Nephron (organoid): ENCODE measurements around the gene FBN1.

Source experiments
- H3K27ac Mint-ChIP-seq, 3 experiments: 2 replicates each; pipeline ENCODE4 v1.8.0; 2020; ENCODE audit warnings: mixed read lengths in 3 of 3, mild to moderate bottlenecking in 2 of 3, moderate library complexity in 1 of 3
- H3K27me3 Mint-ChIP-seq: 2 replicates; pipeline ENCODE4 v1.8.0; 2021; ENCODE audit warnings: low read depth, mild to moderate bottlenecking, moderate library complexity, mixed read lengths
- H3K36me3 Mint-ChIP-seq: 2 replicates; pipeline ENCODE4 v1.8.0; 2020; ENCODE audit warnings: low read depth, mixed read lengths
- H3K4me1 Mint-ChIP-seq: 2 replicates; pipeline ENCODE4 v1.8.0; 2020; ENCODE audit warnings: mixed read lengths
- H3K4me3 Mint-ChIP-seq, 3 experiments: 2 replicates each; pipeline ENCODE4 v1.8.0; 2020; ENCODE audit warnings: mild to moderate bottlenecking in 3 of 3, mixed read lengths in 3 of 3, moderate library complexity in 2 of 3
- H3K9me3 Mint-ChIP-seq: 2 replicates; pipeline ENCODE4 v1.8.0; 2020; ENCODE audit warnings: mixed read lengths
- CTCF ChIP-seq, 3 experiments: fragments of 200-600 bp; sonication (generic); IDR thresholded peaks; one replicate each; pipeline ENCODE4 v1.5.0; 2021; ENCODE audit warnings: antibody characterized with exemption in 3 of 3; ENCODE audit not compliant: unreplicated experiment in 3 of 3

FBN1 gene

GRCh38 chr15:48650931-48651330 is 5.4 kb upstream of the FBN1 start:
- TF ChIP-seq CTCF (IDR thresholded peaks at IDR 0.05; ENCODE audit: unreplicated experiment in 3 of 3) = no peak
- Mint-ChIP-seq H3K4me1 (peaks cover 10% of the 10 kb centered on the region), H3K27ac (no peak overlapping the region), H3K27me3 (no peaks in the 10 kb centered on the region), H3K36me3 (no peaks in the 10 kb centered on the region), H3K4me3 (no peak overlapping the region), H3K9me3 (no peaks in the 10 kb centered on the region)

GRCh38 chr15:48647962-48648361 is 2.5 kb upstream of the FBN1 start:
- Mint-ChIP-seq H3K27ac (peak overlapping the region; percentile 52 to 82 (median 80)), H3K4me3 (peak overlapping the region; percentile 61 to 79 (median 77)), H3K36me3 (no peaks in the 10 kb centered on the region), H3K4me1 (peaks cover 21% of the 10 kb centered on the region), H3K27me3 (no peaks in the 10 kb centered on the region), H3K9me3 (no peaks in the 10 kb centered on the region)
- peak in 2 of 3 experiments; percentile 24 to 30 for TF ChIP-seq CTCF (IDR thresholded peaks at IDR 0.05; ENCODE audit: unreplicated experiment in 3 of 3)

- no peak for TF ChIP-seq CTCF (IDR thresholded peaks at IDR 0.05; ENCODE audit: unreplicated experiment in 3 of 3)
- peak overlapping the region; percentile 84 to 93 (median 90) for H3K4me3 Mint-ChIP-seq
- peaks cover 30% of the 10 kb centered on the region for H3K4me1 Mint-ChIP-seq
- no peaks in the 10 kb centered on the region for H3K9me3 Mint-ChIP-seq
- H3K27me3 Mint-ChIP-seq = no peaks in the 10 kb centered on the region
- peak overlapping the region; percentile 93 to 96 (median 94) for H3K27ac Mint-ChIP-seq
- peaks cover 6% of the 10 kb centered on the region for H3K36me3 Mint-ChIP-seq
Measured at GRCh38 chr15:48646331-48646730, 822 bp upstream of the FBN1 start.

GRCh38 chr15:48644827-48645557 is 517 bp downstream of the FBN1 start:
- Mint-ChIP-seq H3K27ac (peak overlapping the region in 2 of 3 experiments; percentile 93 to 94), H3K4me3 (peak overlapping the region; percentile 84 to 93 (median 90)), H3K36me3 (peaks cover 14% of the 10 kb centered on the region), H3K9me3 (no peaks in the 10 kb centered on the region), H3K27me3 (no peaks in the 10 kb centered on the region), H3K4me1 (peaks cover 36% of the 10 kb centered on the region)
- no peak for TF ChIP-seq CTCF (IDR thresholded peaks at IDR 0.05; ENCODE audit: unreplicated experiment in 3 of 3)

- H3K4me3 Mint-ChIP-seq = peak overlapping the region; percentile 84 to 90 (median 90)
- H3K27ac Mint-ChIP-seq = peak overlapping the region; percentile 60 to 79 (median 74)
- peaks cover 14% of the 10 kb centered on the region for H3K36me3 Mint-ChIP-seq
- peaks cover 36% of the 10 kb centered on the region for H3K4me1 Mint-ChIP-seq
- H3K27me3 Mint-ChIP-seq = no peaks in the 10 kb centered on the region
- TF ChIP-seq CTCF (IDR thresholded peaks at IDR 0.05; ENCODE audit: unreplicated experiment in 3 of 3) = no peak
- H3K9me3 Mint-ChIP-seq = no peaks in the 10 kb centered on the region
Measured at GRCh38 chr15:48644467-48644826, 1.1 kb downstream of the FBN1 start.
